ENCODE data around the gene BPIFB1.

BPIFB1 gene

DNA sequence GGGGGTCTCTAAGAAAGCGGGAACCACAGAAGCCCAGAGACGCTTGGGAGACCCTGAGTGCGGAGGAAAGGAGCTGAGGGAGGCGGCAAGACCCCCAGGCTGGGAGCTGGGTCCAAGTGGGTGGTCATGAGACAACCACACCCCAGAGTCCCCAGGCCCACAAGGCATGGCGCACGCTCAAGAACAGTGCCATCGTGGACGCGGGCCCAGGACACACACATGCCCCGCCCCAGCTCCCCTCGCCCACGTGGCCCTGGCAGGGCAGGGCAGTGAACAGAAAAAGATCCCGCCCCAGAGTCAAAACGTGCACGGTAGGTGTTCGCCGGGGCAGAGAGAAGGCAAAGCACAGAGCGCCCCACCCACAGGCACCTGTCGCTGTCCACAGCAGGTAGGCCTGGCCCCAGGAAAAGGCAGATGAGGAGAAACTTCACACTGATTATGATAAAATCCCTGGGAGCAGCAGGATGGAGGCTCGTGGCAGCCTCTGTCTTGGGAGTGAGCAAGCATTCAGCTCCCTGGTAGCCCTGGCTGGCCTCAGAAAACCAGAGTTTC lies 50.0 kb downstream of the BPIFB1 start:
- DNase-seq: no peak

GRCh38 chr20:33333616-33334015 lies 50.6 kb downstream of the BPIFB1 start:
- no peak for DNase-seq

GRCh38 chr20:33334111-33334510 lies 51.1 kb downstream of the BPIFB1 start:
- no peak for DNase-seq

- no peak for DNase-seq
Observed at GRCh38 chr20:33336375-33336774, 53.4 kb downstream of the BPIFB1 start.

- no peak for DNase-seq
Observed at GRCh38 chr20:33337119-33337518, 54.1 kb downstream of the BPIFB1 start.

GRCh38 chr20:33337531-33338165 lies 54.6 kb downstream of the BPIFB1 start:
- DNase-seq: no peak

DNA sequence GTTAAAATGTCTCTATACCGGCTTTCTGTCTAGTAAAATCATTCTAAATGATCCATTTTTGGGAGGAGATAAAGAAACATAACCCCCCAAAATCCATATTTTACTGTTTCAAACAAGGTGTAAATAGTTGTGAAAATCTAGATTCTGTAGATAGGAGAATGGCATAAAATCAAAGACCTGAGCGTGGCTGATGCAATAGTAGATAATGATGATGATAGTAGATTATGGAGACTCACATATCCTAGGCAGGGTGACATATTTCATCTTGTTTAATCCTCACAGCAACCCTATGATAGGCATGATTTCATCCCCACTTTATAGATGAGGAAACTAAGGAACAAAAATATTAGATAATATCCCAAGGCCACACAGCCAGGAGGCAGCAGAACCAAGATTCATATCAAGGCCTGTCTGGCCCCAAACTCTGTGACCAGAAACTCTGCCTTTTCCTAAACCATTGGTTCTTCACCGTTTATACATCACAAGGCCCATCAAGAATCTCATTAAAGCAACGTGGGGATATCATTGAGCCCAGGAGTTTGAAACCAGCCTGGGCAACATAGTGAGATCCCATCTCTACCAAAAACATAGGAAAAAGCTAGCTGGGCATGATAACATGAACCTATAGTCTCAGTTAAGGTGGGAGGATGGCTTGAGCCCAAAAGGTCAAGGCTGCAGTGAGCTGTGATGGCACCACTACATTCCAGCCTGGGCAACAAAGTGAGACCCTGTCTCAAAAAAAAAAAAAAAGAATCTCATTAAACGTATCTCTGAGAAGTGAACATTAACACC lies 55.6 kb downstream of the BPIFB1 start:
- DNase-seq: no peak

DNA sequence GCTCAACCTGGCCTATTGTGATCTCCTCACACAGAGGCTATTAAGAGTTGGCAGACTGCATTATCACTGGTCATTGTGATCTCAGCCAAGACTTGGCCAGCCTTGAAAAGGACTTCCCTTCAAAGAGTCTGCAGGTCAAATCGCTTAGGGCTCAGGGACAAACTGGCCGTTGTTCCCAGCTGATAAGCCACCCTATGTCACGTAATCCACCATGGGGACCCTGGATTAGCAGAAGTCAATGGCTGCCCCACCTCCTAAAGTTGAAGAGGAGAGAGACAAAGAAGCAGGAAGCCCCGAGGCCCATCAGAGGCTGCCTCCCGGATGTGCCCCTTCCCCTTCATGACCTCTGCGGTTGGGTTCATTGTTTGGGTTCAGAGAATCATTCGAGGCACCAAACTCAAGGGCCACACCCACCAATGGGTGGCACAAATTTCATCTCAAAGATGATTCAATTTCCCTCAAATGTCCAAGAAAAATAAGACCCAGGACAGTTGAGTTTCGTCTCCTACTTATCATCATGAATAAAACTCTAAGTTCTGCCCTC lies 56.6 kb downstream of the BPIFB1 start:
- DNase-seq: no peak

DNA sequence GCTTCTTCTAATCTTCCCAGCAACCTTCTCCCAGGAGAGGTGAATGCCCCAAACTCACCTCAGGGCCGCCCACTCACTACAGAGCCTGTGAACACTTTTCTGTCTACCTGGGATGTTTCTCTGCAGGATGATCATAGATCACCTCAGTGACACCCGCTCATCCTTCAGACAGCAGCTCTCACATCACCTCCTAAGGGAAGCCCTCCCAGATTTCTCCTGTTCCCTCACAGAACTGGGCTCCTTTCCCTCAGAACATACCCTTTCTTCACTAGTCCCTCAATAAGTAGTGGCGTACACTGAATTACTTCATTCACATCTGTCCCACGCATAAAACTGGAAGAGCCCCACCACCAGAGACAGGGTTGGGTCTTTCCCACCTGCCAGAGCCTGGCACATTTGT lies 60.5 kb downstream of the BPIFB1 start:
- DNase-seq: no peak

GRCh38 chr20:33345342-33345741 lies 62.3 kb downstream of the BPIFB1 start:
- DNase-seq: no peak

DNA sequence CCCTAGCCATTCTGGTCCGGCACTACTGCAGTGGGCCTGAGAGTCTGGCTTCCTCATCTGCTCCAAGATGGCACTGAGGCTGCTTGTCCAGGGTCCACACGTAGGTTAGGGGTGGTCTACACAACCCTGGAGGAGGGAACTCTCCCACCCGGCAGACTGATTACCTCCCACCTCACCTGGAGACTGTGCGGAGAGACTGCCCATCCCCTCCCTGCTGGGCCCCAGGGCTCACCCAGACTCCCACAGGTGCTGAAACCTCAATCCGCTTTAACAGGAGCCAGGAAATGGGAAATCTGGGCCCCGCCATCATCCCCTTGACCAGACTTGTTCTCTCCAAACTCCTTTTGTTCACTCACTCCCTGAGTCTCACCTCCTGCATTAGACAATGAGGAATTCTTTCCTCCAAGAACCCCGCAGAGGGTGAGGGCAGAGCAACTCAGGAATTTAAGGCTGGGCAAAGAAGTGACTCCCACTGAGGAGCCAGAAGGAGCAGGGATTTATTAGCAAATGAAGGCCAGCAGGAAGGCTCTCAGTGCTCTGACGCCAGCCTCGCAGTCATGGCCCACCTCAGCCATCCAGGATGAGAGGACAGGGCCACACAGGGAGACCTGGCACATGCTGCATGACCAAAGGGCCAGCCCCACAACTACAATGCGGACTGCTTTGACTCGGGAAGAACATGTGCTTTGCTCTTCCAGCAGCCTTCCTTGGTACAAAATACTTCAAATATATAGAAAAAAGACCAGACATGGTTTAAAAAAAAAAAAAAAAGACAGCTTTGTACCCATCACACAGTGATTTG lies 65.3 kb downstream of the BPIFB1 start:
- no peak for DNase-seq

GRCh38 chr20:33349493-33349892 lies 66.5 kb downstream of the BPIFB1 start:
- no peak for DNase-seq

DNA sequence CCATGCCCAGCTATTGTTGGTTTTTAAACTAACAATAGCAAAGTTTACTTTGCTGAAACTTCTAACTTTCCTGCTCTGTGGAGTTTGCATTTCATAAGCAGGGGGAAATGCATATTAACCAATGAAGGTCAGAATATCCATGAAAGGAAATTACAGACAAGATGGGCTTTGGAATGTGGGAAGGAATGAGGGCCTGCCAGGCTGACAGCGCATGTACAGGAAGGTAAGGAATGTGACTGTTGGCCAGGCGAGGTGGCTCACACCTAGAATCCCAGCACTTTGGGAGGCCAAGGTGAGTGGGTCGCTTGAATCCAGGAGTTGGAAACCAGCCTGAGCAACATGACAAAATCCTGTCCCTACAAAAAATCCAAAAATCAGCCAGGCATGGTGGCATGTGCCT lies 68.7 kb downstream of the BPIFB1 start:
- no peak for DNase-seq

GRCh38 chr20:33352258-33353012 lies 69.4 kb downstream of the BPIFB1 start:
- DNase-seq: no peak

DNA sequence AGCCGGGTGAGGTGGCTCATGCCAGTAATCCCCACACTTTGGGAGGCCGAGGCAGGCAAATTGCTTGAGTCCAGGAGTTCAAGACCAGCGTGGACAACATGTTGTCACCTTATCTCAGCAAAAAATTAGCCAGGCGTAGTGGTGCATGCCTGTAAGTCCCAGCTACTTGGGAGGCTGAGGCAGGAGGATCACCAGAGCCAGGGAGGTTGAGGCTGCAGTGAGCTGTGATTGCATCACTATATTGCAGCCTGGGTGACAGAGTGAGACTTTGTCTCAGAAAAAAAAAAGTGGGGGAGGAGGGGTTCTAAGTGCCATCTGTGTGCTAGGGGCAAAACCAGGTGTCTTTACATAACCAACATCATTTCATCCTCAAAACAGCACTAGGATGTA lies 70.0 kb downstream of the BPIFB1 start:
- no peak for DNase-seq
